ENCODE data around the gene NCSTN. TPM values are rescaled to one million over a fixed set of nuclear protein-coding genes. Genes with fewer than 3 reads are reported as not detected.
A peak's percentile ranks its signal among the peaks of the same experiment; 100 is the strongest.

NCSTN gene
- total and polyA plus RNA-seq, 2 of the 13 experiments (the other 11 are each of a cell fraction or from before 2014, with no cell fraction given) = 44.2 to 247 TPM

GRCh38 chr1:160315359-160315758 lies 27.8 kb upstream of the NCSTN start (continued):
- TF ChIP-seq, protein P1, sequence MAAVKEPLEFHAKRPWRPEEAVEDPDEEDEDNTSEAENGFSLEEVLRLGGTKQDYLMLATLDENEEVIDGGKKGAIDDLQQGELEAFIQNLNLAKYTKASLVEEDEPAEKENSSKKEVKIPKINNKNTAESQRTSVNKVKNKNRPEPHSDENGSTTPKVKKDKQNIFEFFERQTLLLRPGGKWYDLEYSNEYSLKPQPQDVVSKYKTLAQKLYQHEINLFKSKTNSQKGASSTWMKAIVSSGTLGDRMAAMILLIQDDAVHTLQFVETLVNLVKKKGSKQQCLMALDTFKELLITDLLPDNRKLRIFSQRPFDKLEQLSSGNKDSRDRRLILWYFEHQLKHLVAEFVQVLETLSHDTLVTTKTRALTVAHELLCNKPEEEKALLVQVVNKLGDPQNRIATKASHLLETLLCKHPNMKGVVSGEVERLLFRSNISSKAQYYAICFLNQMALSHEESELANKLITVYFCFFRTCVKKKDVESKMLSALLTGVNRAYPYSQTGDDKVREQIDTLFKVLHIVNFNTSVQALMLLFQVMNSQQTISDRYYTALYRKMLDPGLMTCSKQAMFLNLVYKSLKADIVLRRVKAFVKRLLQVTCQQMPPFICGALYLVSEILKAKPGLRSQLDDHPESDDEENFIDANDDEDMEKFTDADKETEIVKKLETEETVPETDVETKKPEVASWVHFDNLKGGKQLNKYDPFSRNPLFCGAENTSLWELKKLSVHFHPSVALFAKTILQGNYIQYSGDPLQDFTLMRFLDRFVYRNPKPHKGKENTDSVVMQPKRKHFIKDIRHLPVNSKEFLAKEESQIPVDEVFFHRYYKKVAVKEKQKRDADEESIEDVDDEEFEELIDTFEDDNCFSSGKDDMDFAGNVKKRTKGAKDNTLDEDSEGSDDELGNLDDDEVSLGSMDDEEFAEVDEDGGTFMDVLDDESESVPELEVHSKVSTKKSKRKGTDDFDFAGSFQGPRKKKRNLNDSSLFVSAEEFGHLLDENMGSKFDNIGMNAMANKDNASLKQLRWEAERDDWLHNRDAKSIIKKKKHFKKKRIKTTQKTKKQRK (IDR thresholded peaks at IDR 0.05; ENCODE audit: low read length) = no peak
- TF ChIP-seq ZNF552 (CRISPR knock-in tag; IDR thresholded peaks at IDR 0.05; ENCODE audit: borderline replicate concordance) = no peak
- no peak for TF ChIP-seq ZNF589 (CRISPR knock-in tag; conservative IDR thresholded peaks at IDR 0.05)
- TF ChIP-seq HMG20B (CRISPR knock-in tag; conservative IDR thresholded peaks at IDR 0.05) = peak; percentile 73; the same call in 1 of the 2 replicates
- TF ChIP-seq, protein P2, sequence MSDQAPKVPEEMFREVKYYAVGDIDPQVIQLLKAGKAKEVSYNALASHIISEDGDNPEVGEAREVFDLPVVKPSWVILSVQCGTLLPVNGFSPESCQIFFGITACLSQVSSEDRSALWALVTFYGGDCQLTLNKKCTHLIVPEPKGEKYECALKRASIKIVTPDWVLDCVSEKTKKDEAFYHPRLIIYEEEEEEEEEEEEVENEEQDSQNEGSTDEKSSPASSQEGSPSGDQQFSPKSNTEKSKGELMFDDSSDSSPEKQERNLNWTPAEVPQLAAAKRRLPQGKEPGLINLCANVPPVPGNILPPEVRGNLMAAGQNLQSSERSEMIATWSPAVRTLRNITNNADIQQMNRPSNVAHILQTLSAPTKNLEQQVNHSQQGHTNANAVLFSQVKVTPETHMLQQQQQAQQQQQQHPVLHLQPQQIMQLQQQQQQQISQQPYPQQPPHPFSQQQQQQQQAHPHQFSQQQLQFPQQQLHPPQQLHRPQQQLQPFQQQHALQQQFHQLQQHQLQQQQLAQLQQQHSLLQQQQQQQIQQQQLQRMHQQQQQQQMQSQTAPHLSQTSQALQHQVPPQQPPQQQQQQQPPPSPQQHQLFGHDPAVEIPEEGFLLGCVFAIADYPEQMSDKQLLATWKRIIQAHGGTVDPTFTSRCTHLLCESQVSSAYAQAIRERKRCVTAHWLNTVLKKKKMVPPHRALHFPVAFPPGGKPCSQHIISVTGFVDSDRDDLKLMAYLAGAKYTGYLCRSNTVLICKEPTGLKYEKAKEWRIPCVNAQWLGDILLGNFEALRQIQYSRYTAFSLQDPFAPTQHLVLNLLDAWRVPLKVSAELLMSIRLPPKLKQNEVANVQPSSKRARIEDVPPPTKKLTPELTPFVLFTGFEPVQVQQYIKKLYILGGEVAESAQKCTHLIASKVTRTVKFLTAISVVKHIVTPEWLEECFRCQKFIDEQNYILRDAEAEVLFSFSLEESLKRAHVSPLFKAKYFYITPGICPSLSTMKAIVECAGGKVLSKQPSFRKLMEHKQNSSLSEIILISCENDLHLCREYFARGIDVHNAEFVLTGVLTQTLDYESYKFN (CRISPR knock-in tag; conservative IDR thresholded peaks at IDR 0.05) = 0 out of 2 replicates have a peak, but pooled peaks have one; percentile 24
- no peak for TF ChIP-seq STAT6 (CRISPR knock-in tag; IDR thresholded peaks at IDR 0.05; ENCODE audit: borderline replicate concordance)
- no peak for TF ChIP-seq ELF4 (CRISPR knock-in tag; IDR thresholded peaks at IDR 0.05; ENCODE audit: borderline replicate concordance)
- no peak for TF ChIP-seq BCL6 (CRISPR knock-in tag; IDR thresholded peaks at IDR 0.05)
- no peak for TF ChIP-seq THYN1 (CRISPR knock-in tag; IDR thresholded peaks at IDR 0.05; ENCODE audit: borderline replicate concordance, low read depth)
- TF ChIP-seq ZNF234 (CRISPR knock-in tag; conservative IDR thresholded peaks at IDR 0.05) = no peak
- no peak for TF ChIP-seq HOXA3 (CRISPR knock-in tag; IDR thresholded peaks at IDR 0.05)
- TF ChIP-seq, protein P3, sequence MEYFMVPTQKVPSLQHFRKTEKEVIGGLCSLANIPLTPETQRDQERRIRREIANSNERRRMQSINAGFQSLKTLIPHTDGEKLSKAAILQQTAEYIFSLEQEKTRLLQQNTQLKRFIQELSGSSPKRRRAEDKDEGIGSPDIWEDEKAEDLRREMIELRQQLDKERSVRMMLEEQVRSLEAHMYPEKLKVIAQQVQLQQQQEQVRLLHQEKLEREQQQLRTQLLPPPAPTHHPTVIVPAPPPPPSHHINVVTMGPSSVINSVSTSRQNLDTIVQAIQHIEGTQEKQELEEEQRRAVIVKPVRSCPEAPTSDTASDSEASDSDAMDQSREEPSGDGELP (IDR thresholded peaks at IDR 0.05; ENCODE audit: borderline replicate concordance, low read depth) = peak; percentile 22; the same call in 1 of the 2 replicates
- no peak for TF ChIP-seq SCMH1 (CRISPR knock-in tag; IDR thresholded peaks at IDR 0.05; ENCODE audit: borderline replicate concordance)
- TF ChIP-seq RFX1 (IDR thresholded peaks at IDR 0.05) = no peak

All from HepG2 (cell line).